Liver (tissue), 9 donors: ENCODE measurements around the gene SNAPC5. TPM values are rescaled to one million over a fixed set of nuclear protein-coding genes. Genes with fewer than 3 reads are reported as not detected.
A peak's percentile ranks its signal among the peaks of the same experiment; 100 is the strongest.

ENCODE experiments used
- DNase-seq: peaks from one replicate; pipeline ENCODE4 v3.0.0-alpha.2; 2017; ENCODE audit warnings: low spot score
- H3K27ac ChIP-seq, 2 donors: one replicate each; pipeline ENCODE4 v1.7.0; 2013; ENCODE audit warnings: inconsistent platforms in 2 of 2, low read length in 2 of 2, control low read depth in 1 of 2, low read depth in 1 of 2, mild to moderate bottlenecking in 1 of 2
- H3K27me3 ChIP-seq, 4 donors: one replicate each; pipeline versions ENCODE4 v1.6.1 to v1.7.0; 2013; ENCODE audit warnings: low read length in 3 of 4, inconsistent platforms in 1 of 4, mild to moderate bottlenecking in 1 of 4, moderate library complexity in 1 of 4; ENCODE audit not compliant: control insufficient read depth in 4 of 4, insufficient read depth in 4 of 4
- H3K36me3 ChIP-seq, 4 donors: one replicate each; pipeline versions ENCODE4 v1.6.1 to v1.7.0; 2013; ENCODE audit warnings: low read length in 3 of 4, mild to moderate bottlenecking in 3 of 4, low read depth in 1 of 4, moderate library complexity in 1 of 4; ENCODE audit not compliant: control insufficient read depth in 4 of 4, insufficient read depth in 3 of 4
- H3K4me1 ChIP-seq, 4 donors: one replicate each; pipeline versions ENCODE4 v1.6.1 to v1.7.0; 2013; ENCODE audit warnings: low read length in 3 of 4, mild to moderate bottlenecking in 3 of 4, moderate library complexity in 1 of 4; ENCODE audit not compliant: control insufficient read depth in 4 of 4, insufficient read depth in 4 of 4
- H3K4me3 ChIP-seq, 3 donors: one replicate each; pipeline versions ENCODE4 v1.6.1 to v1.7.0; 2013; ENCODE audit warnings: low read length in 3 of 3, control low read depth in 1 of 3, low read depth in 1 of 3, mild to moderate bottlenecking in 1 of 3
- H3K9ac ChIP-seq, 2 donors: one replicate each; pipeline ENCODE4 v1.7.0; 2013; ENCODE audit warnings: low read length in 2 of 2, mild to moderate bottlenecking in 2 of 2, moderate library complexity in 2 of 2, control low read depth in 1 of 2, low read depth in 1 of 2
- H3K9me3 ChIP-seq, 4 donors: one replicate each; pipeline versions ENCODE4 v1.6.1 to v1.7.0; 2013; ENCODE audit warnings: low read length in 3 of 4; ENCODE audit not compliant: control insufficient read depth in 4 of 4
- ATF3 ChIP-seq: IDR thresholded peaks from 2 replicates; pipeline ENCODE4 v1.6.1; 2016; ENCODE audit warnings: antibody characterized with exemption
- EGR1 ChIP-seq, 2 donors: IDR thresholded peaks; 2 replicates each; pipeline ENCODE4 v1.6.1; 2016 to 2018; ENCODE audit warnings: antibody characterized with exemption in 2 of 2, low read depth in 2 of 2
- FOXA1 ChIP-seq: IDR thresholded peaks from 2 replicates; pipeline ENCODE4 v1.6.1; 2016; ENCODE audit warnings: antibody characterized with exemption
- FOXA2 ChIP-seq: IDR thresholded peaks from 2 replicates; pipeline ENCODE4 v1.6.1; 2016; ENCODE audit warnings: antibody characterized with exemption
- GABPA ChIP-seq, 2 donors: IDR thresholded peaks in 1 of 2; conservative IDR thresholded peaks in 1 of 2; 2 replicates each; pipeline ENCODE4 v1.6.1; 2016; ENCODE audit warnings: antibody characterized with exemption in 2 of 2, mild to moderate bottlenecking in 1 of 2, moderate library complexity in 1 of 2
- HNF4A ChIP-seq, 2 donors: conservative IDR thresholded peaks; 2 replicates each; pipeline ENCODE4 v1.6.1; 2016; ENCODE audit warnings: antibody characterized with exemption in 2 of 2, mild to moderate bottlenecking in 2 of 2
- HNF4G ChIP-seq: IDR thresholded peaks from 2 replicates; pipeline ENCODE4 v1.6.1; 2016; ENCODE audit warnings: antibody characterized with exemption
- JUND ChIP-seq, 2 donors: IDR thresholded peaks; 2 replicates each; pipeline ENCODE4 v1.6.1; 2016; ENCODE audit warnings: antibody characterized with exemption in 2 of 2
- MAX ChIP-seq: IDR thresholded peaks from 2 replicates; pipeline ENCODE4 v1.6.1; 2016; ENCODE audit warnings: antibody characterized with exemption
- NR2F2 ChIP-seq: IDR thresholded peaks from 2 replicates; pipeline ENCODE4 v1.6.1; 2016; ENCODE audit warnings: antibody characterized with exemption
- RAD21 ChIP-seq, 2 donors: IDR thresholded peaks; 2 replicates each; pipeline ENCODE4 v1.6.1; 2016; ENCODE audit warnings: antibody characterized with exemption in 2 of 2, mild to moderate bottlenecking in 2 of 2
- REST ChIP-seq: IDR thresholded peaks from 2 replicates; pipeline ENCODE4 v1.6.1; 2016; ENCODE audit warnings: antibody characterized with exemption, mild to moderate bottlenecking
- RXRA ChIP-seq, 2 donors: IDR thresholded peaks; 2 replicates each; pipeline ENCODE4 v1.6.1; 2017 to 2018; ENCODE audit warnings: antibody characterized with exemption in 2 of 2, mild to moderate bottlenecking in 1 of 2
- SP1 ChIP-seq: IDR thresholded peaks from 2 replicates; pipeline ENCODE4 v1.6.1; 2018; ENCODE audit warnings: antibody characterized with exemption, mild to moderate bottlenecking
- TAF1 ChIP-seq: conservative IDR thresholded peaks from 2 replicates; pipeline ENCODE4 v1.6.1; 2016; ENCODE audit warnings: antibody characterized with exemption, mild to moderate bottlenecking
- YY1 ChIP-seq: IDR thresholded peaks from 2 replicates; pipeline ENCODE4 v1.6.1; 2016; ENCODE audit warnings: antibody characterized with exemption, mild to moderate bottlenecking
- ZBTB33 ChIP-seq: IDR thresholded peaks from 2 replicates; pipeline ENCODE4 v1.6.1; 2016; ENCODE audit warnings: antibody characterized with exemption
- WGBS: extraction: QIAGEN DNeasy Blood & Tissue Kit; methylation state at CpG from one replicate; pipeline ENCODE4 v1.1.7; 2013; 5-methylcytosine and 5-hydroxymethylcytosine counted together
- polyA plus RNA-seq, 2 donors: library from polyadenylated mRNA; stranded (reverse) in 1 of 2; unstranded in 1 of 2; fragments of 200-250 nt in 1 of 2; fragments of >200 nt in 1 of 2; fragmentation: Nextera tagmentation in 1 of 2; extraction: Ambion mirVana in 1 of 2; gene quantifications; one replicate each; pipeline versions ENCODE4 v1.2.1 to v1.2.3, GENCODE V29; 2013 to 2015
- total RNA-seq, 2 donors: library from RNA; depleted of rRNA; stranded (reverse); fragments of >200 nt; gene quantifications; one replicate each; pipeline ENCODE4 v1.2.3, GENCODE V29; 2014
- TF ChIP-seq, protein P1 (sequence below): fragments of 150-350 bp; IDR thresholded peaks from 2 replicates; pipeline ENCODE4 v1.5.1; 2017; ENCODE audit warnings: improper control_type of control experiment, low read depth, low read length; ENCODE audit not compliant: missing input control
- donor health status: healthy.
- donor health status: healthy.
- donor health status: healthy.
- donor health status: healthy.
- donor health status: healthy.

Gene SNAPC5
- total and polyA plus RNA-seq, 4 donors: 11.3 to 24.9 (median 22.1) TPM

GRCh38 chr15:66484539-66485112 is 12.9 kb downstream of the SNAPC5 start:
- 50% methylated on average over 5 of the region's 5 CpGs for WGBS
- no peaks in the 10 kb centered on the region for H3K9me3 ChIP-seq
- H3K27ac ChIP-seq: peak overlapping the region; percentile 67 to 74
- H3K4me1 ChIP-seq: peaks cover 9 to 80% (median 71%) of the 10 kb centered on the region in 4 donors
- DNase-seq: no peak
- no peaks in the 10 kb centered on the region for H3K27me3 ChIP-seq
- H3K4me3 ChIP-seq: peak overlapping the region in 2 of 3 donors; percentile 20 to 31
- peaks cover 2 to 8% (median 7%) of the 10 kb centered on the region in 4 donors for H3K36me3 ChIP-seq
- TF ChIP-seq REST: peak; percentile 33
- TF ChIP-seq RAD21 (IDR thresholded peaks at IDR 0.05): peak; percentile 17 to 43
- TF ChIP-seq HNF4G: no peak
- TF ChIP-seq YY1: peak; percentile 44
- peak in 1 of 2 donors; percentile 48 for TF ChIP-seq JUND (IDR thresholded peaks at IDR 0.05)
- TF ChIP-seq FOXA1: peak; percentile 17
- TF ChIP-seq RXRA (IDR thresholded peaks at IDR 0.05): peak; percentile 64 to 87
- TF ChIP-seq NR2F2: no peak
- peak; percentile 61 for TF ChIP-seq SP1
- no peak for TF ChIP-seq MAX
- TF ChIP-seq, protein P1, sequence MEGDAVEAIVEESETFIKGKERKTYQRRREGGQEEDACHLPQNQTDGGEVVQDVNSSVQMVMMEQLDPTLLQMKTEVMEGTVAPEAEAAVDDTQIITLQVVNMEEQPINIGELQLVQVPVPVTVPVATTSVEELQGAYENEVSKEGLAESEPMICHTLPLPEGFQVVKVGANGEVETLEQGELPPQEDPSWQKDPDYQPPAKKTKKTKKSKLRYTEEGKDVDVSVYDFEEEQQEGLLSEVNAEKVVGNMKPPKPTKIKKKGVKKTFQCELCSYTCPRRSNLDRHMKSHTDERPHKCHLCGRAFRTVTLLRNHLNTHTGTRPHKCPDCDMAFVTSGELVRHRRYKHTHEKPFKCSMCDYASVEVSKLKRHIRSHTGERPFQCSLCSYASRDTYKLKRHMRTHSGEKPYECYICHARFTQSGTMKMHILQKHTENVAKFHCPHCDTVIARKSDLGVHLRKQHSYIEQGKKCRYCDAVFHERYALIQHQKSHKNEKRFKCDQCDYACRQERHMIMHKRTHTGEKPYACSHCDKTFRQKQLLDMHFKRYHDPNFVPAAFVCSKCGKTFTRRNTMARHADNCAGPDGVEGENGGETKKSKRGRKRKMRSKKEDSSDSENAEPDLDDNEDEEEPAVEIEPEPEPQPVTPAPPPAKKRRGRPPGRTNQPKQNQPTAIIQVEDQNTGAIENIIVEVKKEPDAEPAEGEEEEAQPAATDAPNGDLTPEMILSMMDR: no peak
- peak; percentile 27 for TF ChIP-seq FOXA2
- TF ChIP-seq HNF4A (conservative IDR thresholded peaks at IDR 0.05): peak; percentile 36 to 64
- no peak for TF ChIP-seq ATF3
- no peak for TF ChIP-seq ZBTB33
- peak in 1 of 2 donors; percentile 32 for TF ChIP-seq GABPA (IDR thresholded peaks at IDR 0.05 in 1 of 2, conservative IDR thresholded peaks at IDR 0.05 in 1 of 2)
- no peak for TF ChIP-seq TAF1
- TF ChIP-seq EGR1 (IDR thresholded peaks at IDR 0.05; ENCODE audit: low read depth in 2 of 2): peak in 1 of 2 donors; percentile 26
- no peak overlapping the region for H3K9ac ChIP-seq
